ENCODE results near the gene TCP11.

GRCh38 chr6:35167505-35167904 lies 26.4 kb upstream of the TCP11 start:
- TF ChIP-seq CTCF (conservative IDR thresholded peaks at IDR 0.05; ENCODE audit: low read length): no peak
- no peak for TF ChIP-seq EZH2phosphoT487 (IDR thresholded peaks at IDR 0.05; ENCODE audit: borderline replicate concordance)
